ENCODE data around the gene LEFTY1.
A peak's percentile ranks its signal among the peaks of the same experiment; 100 is the strongest.
"Not testable (repeated sequence)": the region's sequence is repeated elsewhere in the genome, so short reads cannot be mapped to it uniquely, and the experiment has no call there.

The LEFTY1 gene

GRCh38 chr1:225888289-225888897 lies 553 bp downstream of the LEFTY1 start:
- DNase-seq = no peak

DNA sequence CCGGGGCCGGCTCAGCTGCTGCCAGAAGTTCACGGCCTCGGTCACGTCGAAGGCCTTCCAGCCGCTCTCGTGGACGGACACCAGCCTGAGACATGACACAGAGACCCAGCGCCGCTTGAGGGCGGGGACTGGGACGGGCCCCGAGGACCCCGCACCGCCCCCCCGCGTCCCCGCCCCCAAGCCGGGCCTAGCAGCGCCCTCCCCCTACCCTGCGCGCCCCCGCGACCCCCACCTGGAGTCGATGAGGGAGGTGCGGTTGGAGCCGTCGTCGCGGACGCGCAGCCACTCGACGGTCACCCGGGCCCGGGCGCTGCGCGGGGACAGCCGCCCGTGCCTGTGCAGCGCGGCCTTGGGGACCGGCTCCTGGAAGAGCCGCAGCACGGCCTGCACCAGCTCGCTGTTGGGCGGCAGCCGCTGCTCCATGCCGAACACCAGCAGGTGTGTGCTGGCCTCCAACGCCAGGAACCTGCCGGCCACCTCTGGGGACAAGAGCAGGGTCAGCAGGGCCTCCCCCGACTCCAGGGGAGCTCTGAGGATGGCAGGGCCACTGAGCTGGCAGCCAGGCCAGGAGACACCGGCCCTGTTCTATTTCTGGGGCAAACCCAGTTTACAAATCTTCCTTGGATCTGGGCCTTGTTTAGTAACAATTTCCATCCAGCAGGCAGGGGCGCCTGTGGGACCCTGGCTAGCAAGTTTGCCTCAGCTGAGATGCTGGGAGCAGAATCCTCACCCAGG lies 1.2 kb downstream of the LEFTY1 start:
- not testable (repeated sequence) for DNase-seq

DNA sequence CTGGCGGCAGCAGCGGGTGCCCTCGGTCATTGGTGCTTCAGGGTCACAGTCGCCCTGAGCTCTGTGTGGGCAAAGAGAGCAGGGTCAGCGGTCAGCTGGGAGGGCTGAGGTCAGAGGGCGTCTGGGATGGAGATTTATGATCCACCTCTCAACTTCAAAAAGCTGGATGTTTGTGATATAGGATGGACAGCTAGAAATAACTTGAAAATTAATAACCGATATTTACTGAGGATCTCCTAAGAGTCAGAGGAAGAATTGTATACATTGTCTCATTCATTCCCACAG lies 2.0 kb downstream of the LEFTY1 start:
- DNase-seq = no peak

- DNase-seq = no peak
Measured at GRCh38 chr1:225886159-225887029, 2.6 kb downstream of the LEFTY1 start.

DNA sequence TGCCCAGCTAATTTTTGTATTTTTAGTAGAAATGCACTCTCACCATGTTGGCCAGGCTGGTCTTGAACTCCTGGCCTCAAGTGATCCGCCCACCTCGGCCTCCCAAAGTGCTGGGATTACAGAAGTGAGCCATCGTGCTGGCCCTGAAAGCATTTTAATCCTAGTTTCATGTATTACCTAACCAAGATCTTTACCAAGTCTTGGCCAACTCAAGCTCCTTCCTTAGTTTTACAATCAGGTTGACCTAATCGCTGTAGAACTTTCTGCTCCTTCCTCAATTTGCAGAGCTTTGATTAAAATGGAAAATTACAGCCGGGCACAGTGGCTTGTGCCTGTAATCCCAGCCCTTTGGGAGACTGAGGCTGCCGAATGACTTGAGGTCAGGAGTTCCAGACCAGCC lies 3.6 kb downstream of the LEFTY1 start:
- DNase-seq = no peak

DNA sequence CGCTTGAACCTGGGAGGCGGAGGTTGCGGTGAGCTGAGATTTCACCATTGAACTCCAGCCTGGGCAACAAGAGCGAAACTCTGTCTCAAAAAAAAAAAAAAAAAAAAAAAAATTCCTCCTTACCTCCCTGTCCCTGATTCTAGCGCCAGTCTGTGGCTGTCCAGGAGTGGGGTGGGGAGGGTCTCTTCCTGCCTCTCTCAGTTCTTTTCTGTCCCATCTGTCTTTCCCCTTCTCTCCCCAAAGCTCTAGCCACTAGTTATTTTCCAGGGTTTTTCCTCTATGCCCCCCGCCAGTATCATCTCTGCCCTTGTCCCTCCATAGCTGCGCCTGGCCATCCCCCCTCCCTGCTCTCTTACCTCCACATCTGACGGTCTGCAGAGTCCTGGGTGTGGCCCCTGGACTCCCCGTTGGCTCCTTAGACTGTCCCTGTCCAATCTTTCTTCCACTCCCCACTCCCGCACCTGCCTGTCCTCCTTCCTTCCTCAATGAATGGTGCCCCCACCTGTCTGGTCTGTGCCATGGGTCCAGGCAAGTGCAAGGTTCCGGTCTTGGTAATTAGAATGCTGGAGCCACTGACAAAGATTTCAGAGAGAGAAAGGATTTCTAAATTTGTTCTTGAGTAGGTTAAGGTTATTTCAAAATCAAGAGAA lies 5.2 kb downstream of the LEFTY1 start:
- no peak for DNase-seq

DNA sequence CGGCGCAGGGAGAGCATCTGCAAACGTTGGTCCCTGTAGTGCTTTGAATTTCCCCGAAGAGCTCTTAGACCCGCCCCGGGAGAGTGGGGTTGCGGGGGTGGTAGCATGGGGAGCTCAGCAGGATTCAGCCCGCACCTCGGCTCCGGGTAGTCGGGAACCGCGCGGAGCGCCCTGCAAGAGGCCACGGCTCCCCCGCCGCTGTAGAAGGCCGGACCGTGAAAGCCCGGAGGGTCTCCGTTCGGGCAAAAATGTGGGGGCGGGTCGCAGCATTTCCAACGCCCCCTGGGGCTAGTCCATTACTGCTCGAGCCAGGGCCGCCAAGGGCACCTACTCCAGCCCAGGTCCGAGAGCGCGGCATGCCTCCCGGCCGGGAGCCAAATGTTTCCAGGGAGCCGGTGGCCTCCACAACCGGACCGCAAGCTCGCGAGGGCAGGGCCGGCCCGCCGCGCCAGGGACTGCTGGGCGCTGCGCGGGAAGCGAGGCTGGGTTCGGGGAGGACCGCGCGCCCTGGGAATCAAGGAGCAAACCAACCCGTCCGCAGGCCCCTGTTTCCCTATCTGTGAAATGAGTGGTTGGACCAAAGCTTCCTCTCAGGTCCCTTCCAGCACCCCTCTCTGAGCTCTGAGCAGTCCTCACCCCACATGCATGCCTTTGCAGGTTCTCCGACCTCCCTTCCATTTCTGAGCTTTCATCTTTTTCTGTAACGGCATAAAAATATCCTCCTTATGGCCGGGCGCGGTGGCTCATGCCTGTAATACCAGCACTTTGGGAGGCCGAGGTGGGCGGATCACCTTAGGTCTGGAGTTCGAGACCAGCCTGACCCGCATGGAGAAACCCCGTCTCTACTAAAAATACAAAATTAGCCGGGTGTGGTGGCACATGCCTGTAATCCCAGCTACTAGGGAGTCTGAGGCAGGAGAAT lies 6.0 kb downstream of the LEFTY1 start:
- peak in 32 of 56 donors; percentile 21 to 75 (median 59) for DNase-seq

DNA sequence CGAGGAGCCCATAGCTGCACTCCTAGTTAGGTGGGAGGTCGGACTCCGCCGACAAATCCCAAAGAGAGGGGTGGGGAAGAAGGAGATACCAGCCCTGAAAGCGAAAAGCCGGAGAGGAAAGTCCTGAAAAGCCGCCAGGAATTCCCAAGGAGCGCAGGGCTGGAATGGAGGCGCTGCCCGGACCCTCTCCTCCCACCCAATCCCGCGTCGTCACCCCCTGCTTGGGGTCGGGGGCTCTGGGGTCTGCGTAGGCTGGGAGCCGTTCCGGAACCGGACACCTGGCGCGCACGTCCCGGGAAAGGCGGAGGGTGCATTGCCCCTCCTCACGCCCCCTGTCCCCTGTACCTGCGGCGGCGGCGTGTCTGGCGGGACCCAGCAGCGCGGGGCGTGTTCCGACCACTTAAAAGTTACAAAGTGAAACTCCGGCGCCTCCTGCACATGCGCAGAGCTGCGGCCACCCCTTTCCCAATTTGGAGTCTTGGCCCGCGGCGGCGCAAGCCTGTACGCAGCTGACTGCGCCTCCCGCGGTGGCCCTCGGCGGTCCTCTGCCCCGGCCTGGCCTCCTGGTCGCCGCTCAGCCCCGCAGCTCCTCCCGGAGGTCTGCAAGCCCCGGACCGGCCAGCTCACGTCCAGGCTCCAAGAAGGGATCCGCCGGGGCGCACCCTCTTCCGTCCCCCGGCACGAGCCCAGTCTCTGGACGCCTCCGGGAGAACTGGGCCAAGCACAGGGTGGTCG lies 6.8 kb downstream of the LEFTY1 start, which contains the start of gene TMEM63A:
TSS of gene TMEM63A (minus strand) at position 422 of the 735 bp plus-strand sequence. CDS start 4,800 bp downstream, outside the sequence.
- DNase-seq = peak in 54 of 56 donors; percentile 32 to 90 (median 72)

DNA sequence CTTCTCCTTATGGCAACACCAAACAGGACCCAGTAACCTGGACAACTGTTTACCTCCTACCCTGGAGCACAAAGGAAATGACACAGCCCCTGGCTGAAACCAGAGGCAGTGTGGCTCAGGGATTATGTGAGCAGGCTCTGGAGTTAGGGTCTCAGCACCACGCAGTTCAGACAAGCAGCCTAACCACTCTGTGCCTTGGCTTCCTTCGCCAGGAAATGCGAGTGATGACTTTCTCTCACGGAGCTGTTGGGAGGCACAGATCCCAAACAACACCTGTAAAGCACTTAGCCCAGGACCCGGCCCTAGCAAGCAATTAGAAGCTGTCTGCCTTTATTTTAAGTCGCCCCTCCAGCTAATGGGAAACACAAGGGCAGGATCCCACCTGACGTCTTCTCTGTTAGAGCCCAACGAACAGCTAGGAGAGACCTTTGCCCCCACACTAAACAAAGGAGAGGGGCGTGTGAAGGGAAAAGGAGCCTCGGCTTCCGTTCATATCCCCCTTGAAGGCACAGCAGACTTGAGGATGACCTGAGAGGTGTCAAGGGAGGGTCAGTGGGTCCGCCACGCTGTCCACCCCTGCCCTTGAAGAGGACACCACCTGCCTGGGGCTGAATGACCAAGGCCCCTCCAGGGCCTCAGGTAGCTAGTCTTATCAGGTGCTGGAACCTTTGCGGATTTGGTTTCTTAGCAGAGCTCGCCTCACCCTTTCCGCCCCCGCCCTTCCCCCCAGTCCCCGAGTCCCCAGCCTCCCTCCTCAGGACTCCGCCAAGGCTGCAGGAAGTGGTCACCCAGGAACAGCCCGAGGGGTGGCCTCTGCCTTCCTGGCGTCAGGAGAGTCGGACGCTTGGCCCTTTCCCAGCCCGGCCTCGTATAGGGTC lies 7.6 kb downstream of the LEFTY1 start:
- peak in 8 of 56 donors; percentile 28 to 48 (median 38) for DNase-seq

GRCh38 chr1:225880636-225881035 lies 8.3 kb downstream of the LEFTY1 start:
- DNase-seq = peak in 1 of 56 donors; percentile 46

- DNase-seq = peak in 50 of 56 donors; percentile 26 to 88 (median 66)
Measured at GRCh38 chr1:225880222-225880588, 8.7 kb downstream of the LEFTY1 start.

DNA sequence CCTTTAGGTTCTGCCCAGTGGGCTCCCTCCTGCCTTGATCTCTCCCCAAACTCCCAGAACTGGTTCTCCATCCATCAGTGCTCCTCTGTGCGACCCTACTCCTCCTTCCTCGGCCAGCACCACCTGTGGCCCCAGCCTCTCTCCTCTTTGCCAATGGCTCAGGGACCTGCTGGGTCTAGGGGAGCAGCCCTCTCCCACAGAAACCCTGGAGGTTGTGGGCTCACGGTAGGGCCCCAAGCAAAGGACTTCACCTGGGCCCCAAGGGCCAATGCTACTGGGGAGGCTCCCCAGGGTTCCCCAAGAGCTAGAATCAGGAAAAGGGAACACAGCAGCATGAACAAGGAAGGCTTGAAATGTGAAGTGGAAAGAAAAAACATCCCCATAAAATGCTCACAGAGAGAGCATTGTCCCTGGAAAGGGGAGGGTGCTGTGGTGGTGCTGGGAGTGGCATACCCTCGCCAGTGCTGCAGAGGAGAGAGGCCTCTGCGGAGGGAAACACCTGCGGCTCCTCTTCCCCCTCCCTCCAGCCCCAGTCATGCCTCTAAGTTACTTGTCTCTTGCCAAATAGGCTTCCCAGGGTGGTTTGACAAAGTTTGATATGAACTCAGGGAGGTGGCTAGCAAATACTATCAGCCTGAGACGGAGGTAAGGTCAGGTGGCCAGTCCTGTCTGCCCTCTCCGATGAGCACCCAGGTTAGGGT lies 9.3 kb downstream of the LEFTY1 start:
- DNase-seq = peak in 27 of 56 donors; percentile 12 to 73 (median 48)

- no peak for DNase-seq
Measured at GRCh38 chr1:225878282-225878681, 10.7 kb downstream of the LEFTY1 start.

DNA sequence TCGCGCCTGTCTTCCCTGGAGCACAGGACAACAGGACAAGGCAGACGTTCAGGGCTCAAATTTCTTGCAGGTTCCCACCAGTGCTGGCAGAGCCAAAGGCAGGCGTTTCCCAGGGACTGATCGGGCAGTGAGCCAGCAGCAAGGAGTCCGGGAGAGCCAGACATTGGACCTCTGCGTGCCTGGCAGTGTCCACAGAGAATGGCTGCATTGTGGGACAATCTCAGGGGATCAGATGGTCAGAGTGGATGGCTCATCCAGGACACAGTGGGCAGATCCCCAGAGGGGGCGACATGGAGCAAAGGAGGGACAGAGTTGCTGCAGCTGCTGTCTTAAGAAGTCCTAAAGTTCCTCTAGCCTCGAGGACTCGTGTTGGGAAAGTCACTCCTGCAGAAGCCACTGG lies 11.4 kb downstream of the LEFTY1 start:
- peak; percentile 32 to 96 (median 82) for DNase-seq

DNA sequence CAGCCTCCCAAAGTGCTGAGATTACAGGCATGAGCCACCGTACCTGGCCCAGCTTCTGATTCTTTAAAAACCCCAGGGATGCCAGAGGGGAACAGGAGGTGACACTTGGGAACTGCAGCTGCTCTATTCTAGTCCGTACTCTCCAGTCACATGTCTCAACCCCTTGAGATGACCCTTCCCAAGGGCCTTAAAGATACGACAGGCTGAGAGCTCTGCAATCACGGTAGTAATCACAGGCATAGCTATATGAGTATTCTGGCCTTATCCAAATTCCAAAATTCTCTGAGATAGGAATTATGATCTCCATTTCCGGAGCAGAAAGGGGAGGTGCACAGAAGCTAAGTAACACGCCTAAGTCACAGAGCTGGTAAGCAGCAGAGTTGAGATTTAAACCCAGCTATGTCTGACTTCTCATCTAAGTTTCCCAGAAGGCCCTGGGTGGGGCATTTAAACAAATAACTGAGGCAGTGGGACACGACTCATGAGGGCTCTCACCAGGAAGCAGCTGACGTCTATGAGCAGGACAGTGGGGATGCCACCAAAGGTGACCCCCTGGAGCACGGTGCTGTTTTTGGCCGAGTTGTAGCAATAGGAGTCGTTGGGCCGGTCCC lies 11.9 kb downstream of the LEFTY1 start:
- peak in 1 of 56 donors; percentile 64 for DNase-seq

DNA sequence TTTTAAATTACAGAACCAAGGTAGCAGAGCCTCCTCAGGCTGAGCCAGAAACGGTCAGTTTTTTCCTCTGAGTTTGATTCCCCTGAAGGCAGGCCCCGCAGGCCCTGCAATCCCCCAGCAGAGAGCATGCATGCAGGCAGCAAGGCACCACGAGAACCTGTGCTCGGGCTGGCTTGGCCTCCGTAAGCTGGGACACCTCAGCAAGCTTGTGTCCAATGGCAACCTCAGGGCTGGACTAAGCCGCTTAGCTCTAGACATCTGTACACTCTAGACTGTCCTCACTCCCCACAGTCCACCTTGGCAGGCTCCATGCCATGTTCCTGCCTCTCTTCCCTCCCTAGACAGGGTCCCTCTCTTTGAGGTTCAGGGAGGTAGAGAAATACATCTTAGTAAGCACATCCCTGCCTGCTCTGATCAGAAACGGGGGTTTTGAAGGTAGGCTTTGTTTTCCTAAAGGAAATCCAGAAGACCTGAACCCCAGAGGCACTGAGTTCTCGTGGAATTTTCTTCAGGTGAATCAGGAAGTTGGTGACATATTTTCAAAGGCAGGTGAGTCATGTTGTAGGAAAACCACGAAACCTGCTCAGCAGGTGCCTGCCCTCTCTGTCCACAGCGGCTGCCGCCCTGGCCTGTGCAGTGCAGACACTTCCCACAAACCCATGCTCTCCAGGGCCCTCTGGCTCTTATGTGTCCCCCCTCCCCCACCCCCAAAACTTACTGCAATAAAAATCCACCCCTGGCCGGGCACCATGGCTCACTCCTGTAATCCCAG lies 13.7 kb downstream of the LEFTY1 start:
- no peak for DNase-seq

GRCh38 chr1:225874431-225874830 lies 14.5 kb downstream of the LEFTY1 start:
- no peak for DNase-seq

Data from amygdala (tissue), 56 donors.